Muscle of back (tissue), 11 donors: Measurements from ENCODE around the gene PIM1. TPM values are rescaled to one million over a fixed set of nuclear protein-coding genes. Genes with fewer than 3 reads are reported as not detected.
"Not testable (repeated sequence)": the region's sequence is repeated elsewhere in the genome, so short reads cannot be mapped to it uniquely, and the experiment has no call there.

Source experiments
- DNase-seq, 3 donors: peaks; one replicate each; pipeline versions ENCODE4 v3.0.0 to v3.0.0-alpha.2; 2013
- polyA plus RNA-seq, 10 donors: library from polyadenylated mRNA; unstranded; fragments of 120-200 nt; gene quantifications; one replicate each; pipeline ENCODE4 v1.2.1, GENCODE V29; 2013; ENCODE audit not compliant: insufficient read length in 10 of 10

Gene PIM1
- polyA plus RNA-seq, 10 donors, result 18.5 to 45.4 (median 27.7) TPM

GRCh38 chr6:37185949-37186720, 16.2 kb downstream of the PIM1 start:
- not testable (repeated sequence) for DNase-seq

- no peak for DNase-seq
Measured at GRCh38 chr6:37187321-37188022, 17.5 kb downstream of the PIM1 start.

GRCh38 chr6:37188962-37189510, 19.1 kb downstream of the PIM1 start:
- DNase-seq, result no peak

- DNase-seq, result no peak
Measured at GRCh38 chr6:37190159-37190535, 20.2 kb downstream of the PIM1 start.

GRCh38 chr6:37192666-37193065, 22.7 kb downstream of the PIM1 start:
- DNase-seq, result no peak

GRCh38 chr6:37194886-37195285, 24.9 kb downstream of the PIM1 start:
- DNase-seq, result not testable (repeated sequence)

GRCh38 chr6:37196451-37196850, 26.5 kb downstream of the PIM1 start:
- DNase-seq, result not testable (repeated sequence)

GRCh38 chr6:37200085-37200484, 30.1 kb downstream of the PIM1 start:
- no peak for DNase-seq

GRCh38 chr6:37201726-37202125, 31.8 kb downstream of the PIM1 start:
- DNase-seq, result no peak

GRCh38 chr6:37202788-37203491, 33.0 kb downstream of the PIM1 start:
- DNase-seq, result no peak

- DNase-seq, result peak in 1 of 3 donors; percentile 71
Measured at GRCh38 chr6:37204014-37204751, 34.2 kb downstream of the PIM1 start.

GRCh38 chr6:37205175-37205996, 35.4 kb downstream of the PIM1 start:
- DNase-seq, result no peak

- no peak for DNase-seq
Measured at GRCh38 chr6:37205997-37206340, 36.0 kb downstream of the PIM1 start.

- no peak for DNase-seq
Measured at GRCh38 chr6:37206622-37207021, 36.7 kb downstream of the PIM1 start.

- DNase-seq, result peak; percentile 45 to 54 (median 53)
Measured at GRCh38 chr6:37207903-37208456, 38.0 kb downstream of the PIM1 start.

- no peak for DNase-seq
Measured at GRCh38 chr6:37208793-37209192, 38.8 kb downstream of the PIM1 start.

- DNase-seq, result no peak
Measured at GRCh38 chr6:37209461-37210205, 39.7 kb downstream of the PIM1 start.

- DNase-seq, result peak; percentile 83 to 89 (median 84)
Measured at GRCh38 chr6:37210313-37210968, 40.5 kb downstream of the PIM1 start.

- no peak for DNase-seq
Measured at GRCh38 chr6:37212268-37212667, 42.3 kb downstream of the PIM1 start.
